Large intestine (tissue), 3 donors: ENCODE measurements around the gene PGS1. TPM values are rescaled to one million over a fixed set of nuclear protein-coding genes. Genes with fewer than 3 reads are reported as not detected.

Source experiments
- DNase-seq, 2 donors: peaks; one replicate each; pipeline versions ENCODE4 v3.0.0 to v3.0.0-alpha.2; 2013
- H3K27ac ChIP-seq: one replicate; pipeline ENCODE4 v1.5.1; 2013; ENCODE audit warnings: low read length
- H3K27me3 ChIP-seq: 2 replicates; pipeline ENCODE4 v1.6.1; 2013; ENCODE audit warnings: low read length; ENCODE audit not compliant: control insufficient read depth, insufficient read depth
- H3K36me3 ChIP-seq: 2 replicates; pipeline ENCODE4 v1.6.1; 2013; ENCODE audit warnings: low read length; ENCODE audit not compliant: control insufficient read depth, insufficient read depth
- H3K4me1 ChIP-seq: one replicate; pipeline ENCODE4 v1.6.1; 2013; ENCODE audit warnings: low read length; ENCODE audit not compliant: control insufficient read depth, insufficient read depth
- H3K4me3 ChIP-seq: one replicate; pipeline ENCODE4 v1.5.1; 2013; ENCODE audit warnings: low read length
- H3K9me3 ChIP-seq: one replicate; pipeline ENCODE4 v1.6.1; 2013; ENCODE audit warnings: mild to moderate bottlenecking, low read depth, low read length, moderate library complexity; ENCODE audit not compliant: control insufficient read depth
- WGBS: methylation state at CpG from one replicate; pipeline ENCODE4 v1.1.5; 2013; ENCODE audit warnings: low lambda C conversion rate; ENCODE audit not compliant: insufficient coverage; 5-methylcytosine and 5-hydroxymethylcytosine counted together
- polyA plus RNA-seq: library from polyadenylated mRNA; unstranded; fragments of 120-200 nt; gene quantifications from one replicate; pipeline ENCODE4 v1.2.1, GENCODE V29; 2013

Gene PGS1
- polyA plus RNA-seq, 1 donor: 40.6 TPM

GRCh38 chr17:78449983-78450595, 71.6 kb downstream of the PGS1 start:
- H3K4me1 ChIP-seq: no peaks in the 10 kb centered on the region
- WGBS: no CpG with 5 or more reads among the region's 14 CpGs

GRCh38 chr17:78450696-78451345, 72.4 kb downstream of the PGS1 start:
- H3K27me3 ChIP-seq: no peaks in the 10 kb centered on the region
- DNase-seq: no peak
- H3K9me3 ChIP-seq: no peaks in the 10 kb centered on the region
- WGBS: no CpG with 5 or more reads among the region's 20 CpGs
- H3K4me3 ChIP-seq: no peak overlapping the region
- H3K27ac ChIP-seq: no peak overlapping the region
- no peaks in the 10 kb centered on the region for H3K4me1 ChIP-seq
- H3K36me3 ChIP-seq: no peaks in the 10 kb centered on the region

More at GRCh38 chr17:78449983-78450595, 71.6 kb downstream of the PGS1 start:
- H3K4me3 ChIP-seq: no peak overlapping the region
- no peak overlapping the region for H3K27ac ChIP-seq
- no peaks in the 10 kb centered on the region for H3K9me3 ChIP-seq
- no peaks in the 10 kb centered on the region for H3K27me3 ChIP-seq
- no peak for DNase-seq
- H3K36me3 ChIP-seq: no peaks in the 10 kb centered on the region

- no peak overlapping the region for H3K4me3 ChIP-seq
- no CpG with 5 or more reads among the region's 7 CpGs for WGBS
- H3K27me3 ChIP-seq: no peaks in the 10 kb centered on the region
- no peaks in the 10 kb centered on the region for H3K4me1 ChIP-seq
- no peaks in the 10 kb centered on the region for H3K36me3 ChIP-seq
- DNase-seq: no peak
- H3K27ac ChIP-seq: no peak overlapping the region
- H3K9me3 ChIP-seq: no peaks in the 10 kb centered on the region
These were observed 73.3 kb downstream of the PGS1 start for GRCh38 chr17:78451753-78452152.

- Histone ChIP-seq H3K4me3 (no peak overlapping the region), H3K27ac (no peak overlapping the region), H3K36me3 (no peaks in the 10 kb centered on the region), H3K9me3 (no peaks in the 10 kb centered on the region), H3K4me1 (no peaks in the 10 kb centered on the region), H3K27me3 (no peaks in the 10 kb centered on the region)
- no peak for DNase-seq
- WGBS: no CpG with 5 or more reads among the region's 20 CpGs
These were observed 75.9 kb downstream of the PGS1 start for GRCh38 chr17:78454346-78454745.

GRCh38 chr17:78458091-78458490, 79.6 kb downstream of the PGS1 start:
- Histone ChIP-seq H3K27ac (no peak overlapping the region), H3K4me1 (no peaks in the 10 kb centered on the region), H3K4me3 (no peak overlapping the region), H3K36me3 (no peaks in the 10 kb centered on the region), H3K9me3 (no peaks in the 10 kb centered on the region), H3K27me3 (no peaks in the 10 kb centered on the region)
- WGBS: no CpG with 5 or more reads among the region's 10 CpGs
- DNase-seq: no peak

GRCh38 chr17:78458736-78459335, 80.4 kb downstream of the PGS1 start:
- no peak overlapping the region for H3K27ac ChIP-seq
- H3K36me3 ChIP-seq: no peaks in the 10 kb centered on the region
- no peaks in the 10 kb centered on the region for H3K4me1 ChIP-seq
- WGBS: no CpG with 5 or more reads among the region's 37 CpGs
- H3K27me3 ChIP-seq: no peaks in the 10 kb centered on the region
- H3K9me3 ChIP-seq: no peaks in the 10 kb centered on the region
- H3K4me3 ChIP-seq: no peak overlapping the region
- DNase-seq: no peak

GRCh38 chr17:78459696-78460095, 81.2 kb downstream of the PGS1 start:
- Histone ChIP-seq H3K27me3 (no peaks in the 10 kb centered on the region), H3K9me3 (peaks cover 4% of the 10 kb centered on the region), H3K4me3 (no peak overlapping the region), H3K27ac (no peak overlapping the region), H3K36me3 (no peaks in the 10 kb centered on the region), H3K4me1 (no peaks in the 10 kb centered on the region)
- no CpG with 5 or more reads among the region's 21 CpGs for WGBS
- DNase-seq: no peak

- H3K27ac ChIP-seq: no peak overlapping the region
- H3K27me3 ChIP-seq: no peaks in the 10 kb centered on the region
- DNase-seq: no peak
- no peaks in the 10 kb centered on the region for H3K4me1 ChIP-seq
- no peaks in the 10 kb centered on the region for H3K36me3 ChIP-seq
- 80% methylated on average over 1 of the region's 11 CpGs for WGBS
- peaks cover 7% of the 10 kb centered on the region for H3K9me3 ChIP-seq
- H3K4me3 ChIP-seq: no peak overlapping the region
These were observed 81.8 kb downstream of the PGS1 start for GRCh38 chr17:78460176-78460675.

GRCh38 chr17:78460951-78461798, 82.7 kb downstream of the PGS1 start:
- Histone ChIP-seq H3K9me3 (peaks cover 7% of the 10 kb centered on the region), H3K27ac (no peak overlapping the region), H3K4me1 (no peaks in the 10 kb centered on the region), H3K4me3 (no peak overlapping the region), H3K27me3 (no peaks in the 10 kb centered on the region), H3K36me3 (no peaks in the 10 kb centered on the region)
- no CpG with 5 or more reads among the region's 34 CpGs for WGBS
- DNase-seq: no peak

GRCh38 chr17:78461799-78462053, 83.3 kb downstream of the PGS1 start:
- WGBS: 80% methylated on average over 1 of the region's 6 CpGs
- Histone ChIP-seq H3K27me3 (no peaks in the 10 kb centered on the region), H3K27ac (no peak overlapping the region), H3K4me1 (no peaks in the 10 kb centered on the region), H3K36me3 (no peaks in the 10 kb centered on the region), H3K4me3 (no peak overlapping the region), H3K9me3 (peaks cover 10% of the 10 kb centered on the region)
- DNase-seq: no peak
